G401 (cell line): ENCODE measurements around the gene IGSF11. TPM values are rescaled to one million over a fixed set of nuclear protein-coding genes. Genes with fewer than 3 reads are reported as not detected.
A peak's percentile ranks its signal among the peaks of the same experiment; 100 is the strongest.
"Not testable (repeated sequence)": the region's sequence is repeated elsewhere in the genome, so short reads cannot be mapped to it uniquely, and the experiment has no call there.

Experiments used
- DNase-seq: peaks from one replicate; pipeline ENCODE4 v3.0.0-alpha.2; 2015; ENCODE audit warnings: low spot score
- in situ Hi-C: cut with HindIII; loops from 2 replicates; pipeline ENCODE4 v1.10.0; 2016; ENCODE audit warnings: low sequenced_read_pairs, mixed read lengths
- total RNA-seq: library from RNA; depleted of rRNA; stranded (reverse); fragments of >200 nt; shearing (Covaris generic); gene quantifications from 2 replicates; pipeline ENCODE4 v1.2.3, GENCODE V29; 2014

IGSF11 gene
- total RNA-seq, 1 experiment from 2014 or later, result not detected

- in situ Hi-C loops, result no loop called here
- DNase-seq, result peak; percentile 47
Observed at GRCh38 chr3:118991775-118992174, 42.9 kb downstream of the IGSF11 start.

GRCh38 chr3:118990823-118991560 is 43.7 kb downstream of the IGSF11 start:
- DNase-seq, result no peak
- in situ Hi-C loops, result no loop called here

- in situ Hi-C loops, result no loop called here
- DNase-seq, result no peak
Observed at GRCh38 chr3:118988198-118989130, 46.2 kb downstream of the IGSF11 start.

- peak; percentile 38 for DNase-seq
- in situ Hi-C loops, result no loop called here
Observed at GRCh38 chr3:118987477-118987876, 47.2 kb downstream of the IGSF11 start.

GRCh38 chr3:118986734-118987133 is 47.9 kb downstream of the IGSF11 start:
- in situ Hi-C loops, result no loop called here

GRCh38 chr3:118984699-118985098 is 49.9 kb downstream of the IGSF11 start:
- no peak for DNase-seq
- in situ Hi-C loops, result no loop called here

More at GRCh38 chr3:118986734-118987133, 47.9 kb downstream of the IGSF11 start:
- DNase-seq, result no peak

- in situ Hi-C loops, result no loop called here
- no peak for DNase-seq
Observed at GRCh38 chr3:118981494-118982134, 53.0 kb downstream of the IGSF11 start.

GRCh38 chr3:118980832-118981231 is 53.8 kb downstream of the IGSF11 start:
- in situ Hi-C loops, result no loop called here
- no peak for DNase-seq

GRCh38 chr3:118978393-118978758 is 56.3 kb downstream of the IGSF11 start:
- no peak for DNase-seq
- in situ Hi-C loops, result no loop called here

GRCh38 chr3:118977671-118978392 is 56.8 kb downstream of the IGSF11 start:
- in situ Hi-C loops, result no loop called here
- no peak for DNase-seq

GRCh38 chr3:118977118-118977517 is 57.5 kb downstream of the IGSF11 start:
- in situ Hi-C loops, result no loop called here
- no peak for DNase-seq

- DNase-seq, in situ Hi-C loops: not testable (repeated sequence)
Observed at GRCh38 chr3:118975476-118975875, 59.2 kb downstream of the IGSF11 start.

GRCh38 chr3:118974356-118975097 is 60.1 kb downstream of the IGSF11 start:
- DNase-seq, result no peak
- in situ Hi-C loops, result no loop called here

- peak; percentile 41 for DNase-seq
- in situ Hi-C loops, result no loop called here
Observed at GRCh38 chr3:118973050-118973449, 61.6 kb downstream of the IGSF11 start.

- DNase-seq, result no peak
- in situ Hi-C loops, result no loop called here
Observed at GRCh38 chr3:118970819-118971218, 63.8 kb downstream of the IGSF11 start.

GRCh38 chr3:118968640-118969039 is 66.0 kb downstream of the IGSF11 start:
- in situ Hi-C loops, result no loop called here
- DNase-seq, result no peak

GRCh38 chr3:118968111-118968510 is 66.5 kb downstream of the IGSF11 start:
- no peak for DNase-seq
- in situ Hi-C loops, result no loop called here

GRCh38 chr3:118966700-118967099 is 67.9 kb downstream of the IGSF11 start:
- in situ Hi-C loops, result no loop called here
- no peak for DNase-seq

GRCh38 chr3:118963711-118964110 is 70.9 kb downstream of the IGSF11 start:
- in situ Hi-C loops, result no loop called here
- DNase-seq, result no peak
